HG03108 (cell line): Measurements from ENCODE around the gene KCNA5.

ENCODE experiments used
- ATAC-seq: cut with Tn5 transposase; IDR thresholded peaks from one replicate; pipeline ENCODE4 v1.9.1; 2021; ENCODE audit warnings: moderate library complexity; ENCODE audit not compliant: unreplicated experiment

Gene KCNA5

GRCh38 chr12:5027046-5027821 is 16.4 kb upstream of the KCNA5 start:
- no peak for ATAC-seq

GRCh38 chr12:5030066-5030465 is 13.6 kb upstream of the KCNA5 start:
- ATAC-seq = no peak

GRCh38 chr12:5031242-5031641 is 12.4 kb upstream of the KCNA5 start:
- no peak for ATAC-seq

- no peak for ATAC-seq
Observed at GRCh38 chr12:5031958-5032357, 11.7 kb upstream of the KCNA5 start.

- no peak for ATAC-seq
Observed at GRCh38 chr12:5032821-5033220, 10.9 kb upstream of the KCNA5 start.

- ATAC-seq = no peak
Observed at GRCh38 chr12:5033883-5034282, 9.8 kb upstream of the KCNA5 start.

GRCh38 chr12:5034603-5035002 is 9.1 kb upstream of the KCNA5 start:
- no peak for ATAC-seq

- no peak for ATAC-seq
Observed at GRCh38 chr12:5035618-5036017, 8.1 kb upstream of the KCNA5 start.

- ATAC-seq = no peak
Observed at GRCh38 chr12:5036031-5036430, 7.6 kb upstream of the KCNA5 start.

GRCh38 chr12:5037795-5038357 is 5.8 kb upstream of the KCNA5 start:
- ATAC-seq = no peak

- no peak for ATAC-seq
Observed at GRCh38 chr12:5038781-5039311, 4.8 kb upstream of the KCNA5 start.

GRCh38 chr12:5039815-5040214 is 3.9 kb upstream of the KCNA5 start:
- no peak for ATAC-seq

- no peak for ATAC-seq
Observed at GRCh38 chr12:5040368-5040767, 3.3 kb upstream of the KCNA5 start.

- ATAC-seq = no peak
Observed at GRCh38 chr12:5044420-5045295, 979 bp downstream of the KCNA5 start.

- ATAC-seq = no peak
Observed at GRCh38 chr12:5047094-5047493, 3.4 kb downstream of the KCNA5 start.

- ATAC-seq = no peak
Observed at GRCh38 chr12:5047729-5048128, 4.0 kb downstream of the KCNA5 start.

GRCh38 chr12:5050542-5050941 is 6.9 kb downstream of the KCNA5 start:
- ATAC-seq = no peak

GRCh38 chr12:5051334-5051733 is 7.7 kb downstream of the KCNA5 start:
- no peak for ATAC-seq

GRCh38 chr12:5051913-5052312 is 8.2 kb downstream of the KCNA5 start:
- no peak for ATAC-seq

- no peak for ATAC-seq
Observed at GRCh38 chr12:5052348-5052747, 8.7 kb downstream of the KCNA5 start.

- ATAC-seq = no peak
Observed at GRCh38 chr12:5059358-5059757, 15.7 kb downstream of the KCNA5 start.

GRCh38 chr12:5060958-5061357 is 17.3 kb downstream of the KCNA5 start:
- no peak for ATAC-seq
